Measurements from ENCODE around the gene PARG.

Gene PARG

GRCh38 chr10:49830846-49831245, 111.0 kb downstream of the PARG start:
- no peaks in the 10 kb centered on the region for H3K9me3 ChIP-seq (replicated peaks; ENCODE audit: insufficient read depth, low read length)
- H3K27ac ChIP-seq (ENCODE audit: low read length) = no peak overlapping the region
- no peak overlapping the region for H2AFZ ChIP-seq (ENCODE audit: low read length)
- TF ChIP-seq EZH2 (optimal IDR thresholded peaks at IDR 0.05; ENCODE audit: low read depth, low read length) (no peak), EZH2phosphoT487 (IDR thresholded peaks at IDR 0.05; ENCODE audit: low read length) (no peak)
- TF ChIP-seq, protein P1, sequence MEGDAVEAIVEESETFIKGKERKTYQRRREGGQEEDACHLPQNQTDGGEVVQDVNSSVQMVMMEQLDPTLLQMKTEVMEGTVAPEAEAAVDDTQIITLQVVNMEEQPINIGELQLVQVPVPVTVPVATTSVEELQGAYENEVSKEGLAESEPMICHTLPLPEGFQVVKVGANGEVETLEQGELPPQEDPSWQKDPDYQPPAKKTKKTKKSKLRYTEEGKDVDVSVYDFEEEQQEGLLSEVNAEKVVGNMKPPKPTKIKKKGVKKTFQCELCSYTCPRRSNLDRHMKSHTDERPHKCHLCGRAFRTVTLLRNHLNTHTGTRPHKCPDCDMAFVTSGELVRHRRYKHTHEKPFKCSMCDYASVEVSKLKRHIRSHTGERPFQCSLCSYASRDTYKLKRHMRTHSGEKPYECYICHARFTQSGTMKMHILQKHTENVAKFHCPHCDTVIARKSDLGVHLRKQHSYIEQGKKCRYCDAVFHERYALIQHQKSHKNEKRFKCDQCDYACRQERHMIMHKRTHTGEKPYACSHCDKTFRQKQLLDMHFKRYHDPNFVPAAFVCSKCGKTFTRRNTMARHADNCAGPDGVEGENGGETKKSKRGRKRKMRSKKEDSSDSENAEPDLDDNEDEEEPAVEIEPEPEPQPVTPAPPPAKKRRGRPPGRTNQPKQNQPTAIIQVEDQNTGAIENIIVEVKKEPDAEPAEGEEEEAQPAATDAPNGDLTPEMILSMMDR (IDR thresholded peaks at IDR 0.05; ENCODE audit: low read length) = no peak
- no peaks in the 10 kb centered on the region for H3K9me2 ChIP-seq (replicated peaks; ENCODE audit: insufficient read depth, low read length)
- no peak overlapping the region for H3K4me2 ChIP-seq (ENCODE audit: low read depth, low read length)
- DNase-seq = no peak
- H3K4me3 ChIP-seq (ENCODE audit: low read length) = no peak overlapping the region
- H3K4me1 ChIP-seq (ENCODE audit: low read length) = no peaks in the 10 kb centered on the region
- H3K9ac ChIP-seq (ENCODE audit: low read length) = no peak overlapping the region
- H3K27me3 ChIP-seq (replicated peaks; ENCODE audit: insufficient read depth, low read length) = no peaks in the 10 kb centered on the region
- no peaks in the 10 kb centered on the region for H3F3A ChIP-seq (ENCODE audit: insufficient read depth, low read length)
- H3K36me3 ChIP-seq (replicated peaks; ENCODE audit: insufficient read depth, low read length) = no peaks in the 10 kb centered on the region
- H3K79me2 ChIP-seq (ENCODE audit: low read length) = no peaks in the 10 kb centered on the region
- no peaks in the 10 kb centered on the region for H4K20me1 ChIP-seq (ENCODE audit: insufficient read depth, low read length)

- Histone ChIP-seq H3K27ac (ENCODE audit: low read length) (no peak overlapping the region), H3K27me3 (replicated peaks; ENCODE audit: insufficient read depth, low read length) (no peaks in the 10 kb centered on the region), H3K4me1 (ENCODE audit: low read length) (no peaks in the 10 kb centered on the region), H3K36me3 (replicated peaks; ENCODE audit: insufficient read depth, low read length) (no peaks in the 10 kb centered on the region), H3K9ac (ENCODE audit: low read length) (no peak overlapping the region), H3F3A (ENCODE audit: insufficient read depth, low read length) (no peaks in the 10 kb centered on the region), H3K4me2 (ENCODE audit: low read depth, low read length) (no peak overlapping the region), H3K9me3 (replicated peaks; ENCODE audit: insufficient read depth, low read length) (no peaks in the 10 kb centered on the region), H2AFZ (ENCODE audit: low read length) (no peak overlapping the region), H3K79me2 (ENCODE audit: low read length) (no peaks in the 10 kb centered on the region), H4K20me1 (ENCODE audit: insufficient read depth, low read length) (no peaks in the 10 kb centered on the region), H3K4me3 (ENCODE audit: low read length) (no peak overlapping the region), H3K9me2 (replicated peaks; ENCODE audit: insufficient read depth, low read length) (no peaks in the 10 kb centered on the region)
- no peak for DNase-seq
- TF ChIP-seq, protein P1 (IDR thresholded peaks at IDR 0.05; ENCODE audit: low read length) = no peak
- no peak for TF ChIP-seq EZH2phosphoT487 (IDR thresholded peaks at IDR 0.05; ENCODE audit: low read length)
- no peak for TF ChIP-seq EZH2 (optimal IDR thresholded peaks at IDR 0.05; ENCODE audit: low read depth, low read length)
Observed at GRCh38 chr10:49830016-49830415, 111.8 kb downstream of the PARG start.

GRCh38 chr10:49827297-49827696, 114.5 kb downstream of the PARG start:
- no peak for DNase-seq
- Histone ChIP-seq H3K79me2 (ENCODE audit: low read length) (no peaks in the 10 kb centered on the region), H3K9me2 (replicated peaks; ENCODE audit: insufficient read depth, low read length) (no peaks in the 10 kb centered on the region), H3K9ac (ENCODE audit: low read length) (no peak overlapping the region), H3K4me2 (ENCODE audit: low read depth, low read length) (no peak overlapping the region), H3K9me3 (replicated peaks; ENCODE audit: insufficient read depth, low read length) (no peaks in the 10 kb centered on the region), H3K27me3 (replicated peaks; ENCODE audit: insufficient read depth, low read length) (no peaks in the 10 kb centered on the region), H3K27ac (ENCODE audit: low read length) (no peak overlapping the region), H3K4me3 (ENCODE audit: low read length) (no peak overlapping the region), H2AFZ (ENCODE audit: low read length) (no peak overlapping the region), H3K4me1 (ENCODE audit: low read length) (no peaks in the 10 kb centered on the region), H3K36me3 (replicated peaks; ENCODE audit: insufficient read depth, low read length) (no peaks in the 10 kb centered on the region), H4K20me1 (ENCODE audit: insufficient read depth, low read length) (no peaks in the 10 kb centered on the region), H3F3A (ENCODE audit: insufficient read depth, low read length) (no peaks in the 10 kb centered on the region)
- TF ChIP-seq EZH2phosphoT487 (IDR thresholded peaks at IDR 0.05; ENCODE audit: low read length) = no peak
- TF ChIP-seq EZH2 (optimal IDR thresholded peaks at IDR 0.05; ENCODE audit: low read depth, low read length) = no peak
- TF ChIP-seq, protein P1 (IDR thresholded peaks at IDR 0.05; ENCODE audit: low read length) = no peak

Data from MM.1S (cell line).